WTC11 (cell line): ENCODE results near the gene NKAIN2. TPM values are rescaled to one million over a fixed set of nuclear protein-coding genes. Genes with fewer than 3 reads are reported as not detected.

ENCODE experiments used
- ATAC-seq: fragments of 200-7000 bp; cut with Tn5 transposase; 2 replicates; pipeline ENCODE4 v1.10.0; 2021; ENCODE audit warnings: mild to moderate bottlenecking, moderate library complexity
- CTCF ChIA-PET: fragments of 300-600 bp; sonication (Branson Sonifier 250); formaldehyde crosslinking; loops from one replicate; lab custom pipeline; 2021; ENCODE audit warnings: antibody characterized with exemption; lab: Charles Lee
- POLR2A ChIA-PET: fragments of 350-600 bp; sonication (Branson Sonifier 250); formaldehyde crosslinking; loops from one replicate; lab custom pipeline; 2021; ENCODE audit warnings: antibody characterized with exemption; lab: Charles Lee
- DNase-seq: peaks from one replicate; pipeline ENCODE4 v3.0.0; 2021; ENCODE audit warnings: low spot score
- H3K27ac Mint-ChIP-seq: 2 replicates; pipeline ENCODE4 v1.8.0; 2021; ENCODE audit warnings: mixed read lengths
- H3K27me3 Mint-ChIP-seq: 2 replicates; pipeline ENCODE4 v1.8.0; 2021; ENCODE audit warnings: low read depth, mild to moderate bottlenecking, moderate library complexity, mixed read lengths
- H3K36me3 Mint-ChIP-seq: 2 replicates; pipeline ENCODE4 v1.8.0; 2021; ENCODE audit warnings: mixed read lengths
- H3K4me1 Mint-ChIP-seq: 2 replicates; pipeline ENCODE4 v1.8.0; 2022; ENCODE audit warnings: mixed read lengths
- H3K4me3 Mint-ChIP-seq: 2 replicates; pipeline ENCODE4 v1.8.0; 2021; ENCODE audit warnings: mild to moderate bottlenecking, moderate library complexity, mixed read lengths
- H3K9me3 Mint-ChIP-seq: 2 replicates; pipeline ENCODE4 v1.8.0; 2021; ENCODE audit warnings: mixed read lengths
- ATF2 ChIP-seq: sonication (generic); formaldehyde crosslinking; IDR thresholded peaks from 2 replicates; pipeline ENCODE4 v1.8.1; 2022; ENCODE audit warnings: low read depth, missing genetic modification reagents, borderline replicate concordance
- FOXK1 ChIP-seq: sonication (generic); formaldehyde crosslinking; IDR thresholded peaks from 2 replicates; pipeline ENCODE4 v1.8.0; 2022; ENCODE audit warnings: mild to moderate bottlenecking, moderate library complexity, missing genetic modification reagents
- FOXP1 ChIP-seq: sonication (generic); formaldehyde crosslinking; IDR thresholded peaks from 2 replicates; pipeline ENCODE4 v1.8.0; 2022; ENCODE audit warnings: missing genetic modification reagents, mild to moderate bottlenecking, moderate library complexity, borderline replicate concordance
- GRHL2 ChIP-seq: fragments of 250-450 bp; sonication (Bioruptor Pico); IDR thresholded peaks from 2 replicates; pipeline ENCODE4 v1.8.0; 2022; ENCODE audit warnings: mild to moderate bottlenecking, moderate library complexity; ENCODE audit not compliant: insufficient replicate concordance, severe bottlenecking
- MYBL2 ChIP-seq: sonication (generic); formaldehyde crosslinking; IDR thresholded peaks from 2 replicates; pipeline ENCODE4 v1.8.1; 2023; ENCODE audit warnings: mild to moderate bottlenecking, moderate library complexity, missing genetic modification reagents
- OVOL2 ChIP-seq: fragments of 250-450 bp; sonication (Bioruptor Pico); IDR thresholded peaks from 2 replicates; pipeline ENCODE4 v1.9.0; 2021; ENCODE audit warnings: mild to moderate bottlenecking, borderline replicate concordance
- SP1 ChIP-seq: sonication (generic); formaldehyde crosslinking; conservative IDR thresholded peaks from 2 replicates; pipeline ENCODE4 v1.8.1; 2022; ENCODE audit warnings: missing genetic modification reagents
- TEAD1 ChIP-seq: sonication (generic); formaldehyde crosslinking; IDR thresholded peaks from 2 replicates; pipeline ENCODE4 v1.8.0; 2022; ENCODE audit warnings: mild to moderate bottlenecking, missing genetic modification reagents
- TP53 ChIP-seq: sonication (generic); formaldehyde crosslinking; IDR thresholded peaks from 2 replicates; pipeline ENCODE4 v1.8.1; 2023; ENCODE audit warnings: mild to moderate bottlenecking, missing genetic modification reagents
- ZNF138 ChIP-seq: sonication (generic); formaldehyde crosslinking; conservative IDR thresholded peaks from 2 replicates; pipeline ENCODE4 v1.8.1; 2022; ENCODE audit warnings: mild to moderate bottlenecking, moderate library complexity, missing genetic modification reagents
- ZNF219 ChIP-seq: sonication (generic); formaldehyde crosslinking; IDR thresholded peaks from 2 replicates; pipeline ENCODE4 v1.8.0; 2023; ENCODE audit warnings: missing genetic modification reagents, mild to moderate bottlenecking, borderline replicate concordance
- ZNF281 ChIP-seq: sonication (generic); formaldehyde crosslinking; IDR thresholded peaks from 2 replicates; pipeline ENCODE4 v1.8.0; 2023; ENCODE audit warnings: mild to moderate bottlenecking, missing genetic modification reagents
- ZNF425 ChIP-seq: fragments of 250-450 bp; sonication (Bioruptor Pico); conservative IDR thresholded peaks from 2 replicates; pipeline ENCODE4 v1.9.0; 2021; ENCODE audit warnings: mild to moderate bottlenecking
- total RNA-seq: library from RNA; stranded (reverse); gene quantifications from 3 replicates; pipeline ENCODE4 v1.2.3, GENCODE V29; 2021
- TF ChIP-seq, protein P1 (sequence below): fragments of 250-450 bp; sonication (Bioruptor Pico); IDR thresholded peaks from 2 replicates; pipeline ENCODE4 v1.9.0; 2021; ENCODE audit warnings: mild to moderate bottlenecking
- TF ChIP-seq, protein P2 (sequence below): sonication (generic); formaldehyde crosslinking; IDR thresholded peaks from 2 replicates; pipeline ENCODE4 v1.8.0; 2023; ENCODE audit warnings: missing genetic modification reagents

Gene NKAIN2
- total RNA-seq, 1 experiment from 2014 or later, result 0.33 TPM

DNA sequence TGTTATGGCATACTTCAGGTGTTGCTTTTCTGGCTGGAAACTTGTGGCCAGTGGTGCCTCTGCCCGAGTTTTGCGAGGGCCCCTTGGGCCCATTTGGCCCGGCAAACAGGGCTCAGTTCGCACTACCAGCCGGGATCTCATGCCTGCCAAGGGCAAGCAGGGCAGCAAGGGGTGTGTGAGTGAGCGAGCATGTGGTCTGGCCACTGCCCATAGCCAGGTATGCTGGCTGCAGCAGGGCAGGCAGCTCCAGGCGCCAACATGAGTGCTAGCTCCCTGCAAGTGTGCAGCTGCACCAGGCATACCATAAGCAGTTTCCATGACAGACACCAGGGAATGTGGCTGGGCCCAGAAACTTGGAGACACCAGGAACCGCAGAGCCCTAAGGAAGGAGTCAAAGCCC, 389.5 kb downstream of the NKAIN2 start (continued):
- TF ChIP-seq, protein P1, sequence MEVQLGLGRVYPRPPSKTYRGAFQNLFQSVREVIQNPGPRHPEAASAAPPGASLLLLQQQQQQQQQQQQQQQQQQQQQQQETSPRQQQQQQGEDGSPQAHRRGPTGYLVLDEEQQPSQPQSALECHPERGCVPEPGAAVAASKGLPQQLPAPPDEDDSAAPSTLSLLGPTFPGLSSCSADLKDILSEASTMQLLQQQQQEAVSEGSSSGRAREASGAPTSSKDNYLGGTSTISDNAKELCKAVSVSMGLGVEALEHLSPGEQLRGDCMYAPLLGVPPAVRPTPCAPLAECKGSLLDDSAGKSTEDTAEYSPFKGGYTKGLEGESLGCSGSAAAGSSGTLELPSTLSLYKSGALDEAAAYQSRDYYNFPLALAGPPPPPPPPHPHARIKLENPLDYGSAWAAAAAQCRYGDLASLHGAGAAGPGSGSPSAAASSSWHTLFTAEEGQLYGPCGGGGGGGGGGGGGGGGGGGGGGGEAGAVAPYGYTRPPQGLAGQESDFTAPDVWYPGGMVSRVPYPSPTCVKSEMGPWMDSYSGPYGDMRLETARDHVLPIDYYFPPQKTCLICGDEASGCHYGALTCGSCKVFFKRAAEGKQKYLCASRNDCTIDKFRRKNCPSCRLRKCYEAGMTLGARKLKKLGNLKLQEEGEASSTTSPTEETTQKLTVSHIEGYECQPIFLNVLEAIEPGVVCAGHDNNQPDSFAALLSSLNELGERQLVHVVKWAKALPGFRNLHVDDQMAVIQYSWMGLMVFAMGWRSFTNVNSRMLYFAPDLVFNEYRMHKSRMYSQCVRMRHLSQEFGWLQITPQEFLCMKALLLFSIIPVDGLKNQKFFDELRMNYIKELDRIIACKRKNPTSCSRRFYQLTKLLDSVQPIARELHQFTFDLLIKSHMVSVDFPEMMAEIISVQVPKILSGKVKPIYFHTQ (CRISPR knock-in tag), result no peak
- TF ChIP-seq ZNF425 (CRISPR knock-in tag) (no peak), OVOL2 (CRISPR knock-in tag) (no peak), FOXP1 (CRISPR knock-in tag) (no peak), TEAD1 (CRISPR knock-in tag) (no peak), ZNF219 (CRISPR knock-in tag) (no peak)

DNA sequence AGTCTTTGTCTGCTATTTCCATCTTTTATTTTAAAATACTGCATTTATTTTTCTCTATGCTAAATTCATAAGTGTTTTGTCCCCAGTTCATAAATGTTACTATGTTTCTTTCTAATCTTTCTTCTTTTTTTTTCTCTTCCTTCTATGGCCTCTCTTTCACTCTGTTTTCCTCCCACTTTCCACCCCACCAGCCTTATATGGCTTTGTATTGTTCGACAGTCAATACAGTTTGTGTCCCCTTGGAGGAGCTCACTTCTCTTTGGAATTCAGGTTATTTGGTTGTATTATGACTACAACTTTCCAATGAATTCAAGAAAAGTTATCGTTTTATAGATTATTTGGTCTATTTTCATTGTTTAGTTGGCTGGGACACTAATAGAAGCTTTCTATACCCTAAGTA, 393.5 kb downstream of the NKAIN2 start:
- DNase-seq, result no peak
- H3K9me3 Mint-ChIP-seq, result peaks cover 9% of the 10 kb centered on the region
- CTCF ChIA-PET, result no interaction called here
- H3K36me3 Mint-ChIP-seq, result no peaks in the 10 kb centered on the region; the same call in 1 of the 2 replicates
- ATAC-seq, result peak; percentile 79
- no peak overlapping the region for H3K27ac Mint-ChIP-seq
- TF ChIP-seq MYBL2, result no peak
- TF ChIP-seq, protein P1 (CRISPR knock-in tag), result no peak
- no peak for TF ChIP-seq ATF2
- TF ChIP-seq, protein P2, sequence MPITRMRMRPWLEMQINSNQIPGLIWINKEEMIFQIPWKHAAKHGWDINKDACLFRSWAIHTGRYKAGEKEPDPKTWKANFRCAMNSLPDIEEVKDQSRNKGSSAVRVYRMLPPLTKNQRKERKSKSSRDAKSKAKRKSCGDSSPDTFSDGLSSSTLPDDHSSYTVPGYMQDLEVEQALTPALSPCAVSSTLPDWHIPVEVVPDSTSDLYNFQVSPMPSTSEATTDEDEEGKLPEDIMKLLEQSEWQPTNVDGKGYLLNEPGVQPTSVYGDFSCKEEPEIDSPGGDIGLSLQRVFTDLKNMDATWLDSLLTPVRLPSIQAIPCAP, result no peak
- no peak for TF ChIP-seq SP1 (CRISPR knock-in tag)
- TF ChIP-seq ZNF138, result no peak
- TF ChIP-seq ZNF425 (CRISPR knock-in tag), result no peak
- TF ChIP-seq ZNF281 (CRISPR knock-in tag), result no peak
- TF ChIP-seq GRHL2, result no peak
- TF ChIP-seq FOXK1 (CRISPR knock-in tag), result no peak
- TF ChIP-seq TP53 (CRISPR knock-in tag), result no peak
- H3K4me1 Mint-ChIP-seq, result peaks cover 17% of the 10 kb centered on the region
- POLR2A ChIA-PET, result no interaction called here
- no peak overlapping the region for H3K4me3 Mint-ChIP-seq
- H3K27me3 Mint-ChIP-seq, result no peaks in the 10 kb centered on the region
